Esophagus squamous epithelium (tissue), 5 donors: Measurements from ENCODE around the gene C6orf163. TPM values are rescaled to one million over a fixed set of nuclear protein-coding genes. Genes with fewer than 3 reads are reported as not detected.

Experiments used
- DNase-seq: peaks from one replicate; lab custom pipeline; 2025; lab: John Stamatoyannopoulos, UW
- H3K27ac ChIP-seq, 4 donors: fragments of 200-600 bp; sonication (generic); one replicate each; pipeline ENCODE4 v1.5.1; 2016 to 2019; ENCODE audit warnings: mild to moderate bottlenecking in 1 of 4
- H3K27me3 ChIP-seq, 4 donors: fragments of 200-600 bp; sonication (generic); 1 replicate in 3 of 4; 2 replicates in 1 of 4; pipeline versions ENCODE4 v1.5.1 to v1.6.0; 2017 to 2021; ENCODE audit warnings: antibody characterized with exemption in 1 of 4
- H3K36me3 ChIP-seq, 3 donors: fragments of 200-600 bp; sonication (generic); one replicate each; pipeline ENCODE4 v1.5.1; 2016 to 2019
- H3K4me1 ChIP-seq, 3 donors: fragments of 200-600 bp; sonication (generic); one replicate each; pipeline ENCODE4 v1.5.1; 2017 to 2019
- H3K4me3 ChIP-seq, 4 donors: fragments of 200-600 bp; sonication (generic); 1 replicate in 3 of 4; 2 replicates in 1 of 4; pipeline ENCODE4 v1.5.1; 2016 to 2019; ENCODE audit warnings: mild to moderate bottlenecking in 2 of 4, moderate library complexity in 1 of 4
- H3K9me3 ChIP-seq, 3 donors: fragments of 200-600 bp; sonication (generic); one replicate each; pipeline ENCODE4 v1.5.1; 2016 to 2019
- POLR2A ChIP-seq, 4 donors: fragments of 450-650 bp; IDR thresholded peaks; one replicate each; pipeline ENCODE4 v1.6.1; 2017; ENCODE audit warnings: antibody characterized with exemption in 4 of 4, mild to moderate bottlenecking in 4 of 4, moderate library complexity in 3 of 4
- WGBS, 2 donors: methylation state at CpG; one replicate each; pipeline ENCODE4 v1.1.5; 2018; 5-methylcytosine and 5-hydroxymethylcytosine counted together
- intact Hi-C: fragments of 100-400 bp; cut with DNase I; formaldehyde crosslinking; loops from one replicate; pipeline ENCODE4 v1.15.0; 2022
- total RNA-seq, 4 donors: library from RNA; depleted of rRNA; stranded (reverse); fragments of >200 nt; gene quantifications; one replicate each; pipeline ENCODE4 v1.1.0, GENCODE V29; 2016
- TF ChIP-seq, protein P1 (sequence below), 6 experiments: fragments of 450-650 bp in 4 of 6; fragments of 200-600 bp in 2 of 6; sonication (generic) in 2 of 6; IDR thresholded peaks; one replicate each; pipeline ENCODE4 v1.5.1; 2016 to 2019; ENCODE audit warnings: antibody characterized with exemption in 6 of 6, mild to moderate bottlenecking in 4 of 6, moderate library complexity in 4 of 6
- donor health status: DM: yes; HTN: yes; CAD: no.

Gene C6orf163
- total RNA-seq, 4 donors from 2014 or later = 0.35 to 3.1 (median 1.2) TPM

DNA sequence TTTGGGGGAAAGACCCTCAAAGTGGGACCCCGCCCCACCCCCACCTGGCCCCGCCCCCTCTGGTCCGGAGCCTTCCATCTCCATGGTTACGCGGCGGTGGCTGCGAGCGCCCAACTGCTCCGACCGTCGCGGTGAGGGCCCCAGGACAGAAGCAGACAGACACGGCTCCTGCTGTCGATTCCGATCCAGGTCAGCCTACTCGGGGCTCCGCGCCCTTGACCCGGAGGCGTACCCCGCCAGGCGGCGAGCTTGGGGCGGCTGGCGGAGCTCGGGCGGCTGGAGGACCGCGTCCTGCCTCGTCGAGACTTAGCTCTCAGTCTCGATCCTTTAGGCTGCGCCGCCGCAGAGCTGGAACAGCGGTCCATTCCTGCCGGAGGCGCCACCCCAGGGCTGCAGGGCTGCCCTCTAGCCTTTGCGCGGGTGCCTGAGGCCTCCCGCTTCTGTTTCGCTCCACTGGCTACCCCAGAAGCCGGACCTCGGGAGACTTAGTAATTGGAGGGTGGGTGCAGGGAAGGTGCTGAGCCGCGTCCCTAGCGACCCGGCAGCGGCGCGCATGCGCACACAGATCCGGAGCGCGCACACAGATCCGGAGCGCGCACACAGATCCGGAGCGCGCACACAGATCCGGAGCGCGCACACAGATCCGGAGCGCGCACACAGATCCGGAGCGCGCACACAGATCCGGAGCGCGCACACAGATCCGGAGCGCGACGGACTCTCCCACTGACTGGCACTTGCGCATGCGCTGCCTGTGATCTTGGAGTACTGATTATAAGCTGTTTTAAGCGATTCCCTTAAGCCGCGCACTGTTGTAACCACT is 63.5 kb downstream of the C6orf163 start, which contains the start of gene CFAP206:
CFAP206 (plus strand) TSS at position 72 of the 820 bp plus-strand sequence. CDS start 1,868 bp downstream, outside the sequence.
- peaks cover 0 to 13% (median 2%) of the 10 kb centered on the region in 3 donors for H3K4me1 ChIP-seq
- no peaks in the 10 kb centered on the region for H3K9me3 ChIP-seq
- H3K4me3 ChIP-seq = peak within 1 kb of the TSS; percentile 71 to 98 (median 82)
- peak; percentile 15 for DNase-seq
- peak within 1 kb of the TSS; percentile 77 to 90 (median 82) for H3K27ac ChIP-seq
- H3K36me3 ChIP-seq = no peaks in the 10 kb centered on the region
- 0 to 1% methylated on average over 12 to 20 of the region's 82 CpGs for WGBS, 2 donors
- no peaks in the 10 kb centered on the region for H3K27me3 ChIP-seq
- no peak for TF ChIP-seq POLR2A (IDR thresholded peaks at IDR 0.05)
- TF ChIP-seq, protein P1, sequence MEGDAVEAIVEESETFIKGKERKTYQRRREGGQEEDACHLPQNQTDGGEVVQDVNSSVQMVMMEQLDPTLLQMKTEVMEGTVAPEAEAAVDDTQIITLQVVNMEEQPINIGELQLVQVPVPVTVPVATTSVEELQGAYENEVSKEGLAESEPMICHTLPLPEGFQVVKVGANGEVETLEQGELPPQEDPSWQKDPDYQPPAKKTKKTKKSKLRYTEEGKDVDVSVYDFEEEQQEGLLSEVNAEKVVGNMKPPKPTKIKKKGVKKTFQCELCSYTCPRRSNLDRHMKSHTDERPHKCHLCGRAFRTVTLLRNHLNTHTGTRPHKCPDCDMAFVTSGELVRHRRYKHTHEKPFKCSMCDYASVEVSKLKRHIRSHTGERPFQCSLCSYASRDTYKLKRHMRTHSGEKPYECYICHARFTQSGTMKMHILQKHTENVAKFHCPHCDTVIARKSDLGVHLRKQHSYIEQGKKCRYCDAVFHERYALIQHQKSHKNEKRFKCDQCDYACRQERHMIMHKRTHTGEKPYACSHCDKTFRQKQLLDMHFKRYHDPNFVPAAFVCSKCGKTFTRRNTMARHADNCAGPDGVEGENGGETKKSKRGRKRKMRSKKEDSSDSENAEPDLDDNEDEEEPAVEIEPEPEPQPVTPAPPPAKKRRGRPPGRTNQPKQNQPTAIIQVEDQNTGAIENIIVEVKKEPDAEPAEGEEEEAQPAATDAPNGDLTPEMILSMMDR (IDR thresholded peaks at IDR 0.05) = peak in 1 of 6 experiments; percentile 23
- intact Hi-C loops = no loop called here

DNA sequence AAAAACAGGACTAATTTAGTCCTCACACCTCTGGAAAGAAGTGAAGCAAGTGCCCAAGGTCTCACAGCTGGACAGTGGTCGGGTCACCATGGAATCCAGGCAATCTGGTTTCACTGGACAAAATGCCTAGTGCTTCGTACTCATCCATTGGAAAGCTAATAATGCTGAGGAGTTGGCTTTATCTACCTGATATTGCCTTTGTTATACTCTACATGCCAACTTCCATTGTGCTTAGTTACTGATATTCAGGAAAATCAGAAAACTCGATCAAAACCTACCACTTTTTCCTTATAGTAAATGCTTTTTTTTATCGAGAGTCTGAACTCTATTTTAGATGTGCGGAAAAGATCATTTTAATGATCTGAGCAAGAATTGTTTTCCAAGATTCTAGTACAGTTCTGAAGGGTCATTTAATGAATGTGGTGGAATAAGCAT is 64.1 kb downstream of the C6orf163 start:
- no peak for TF ChIP-seq POLR2A (IDR thresholded peaks at IDR 0.05)
- TF ChIP-seq, protein P1 (IDR thresholded peaks at IDR 0.05) = no peak
- intact Hi-C loops = no loop called here
- peak overlapping the region; percentile 55 to 85 (median 82) for H3K27ac ChIP-seq
- no peaks in the 10 kb centered on the region for H3K36me3 ChIP-seq
- peak overlapping the region; percentile 71 to 98 (median 82) for H3K4me3 ChIP-seq
- H3K4me1 ChIP-seq = peaks cover 0 to 13% (median 2%) of the 10 kb centered on the region in 3 donors
- H3K9me3 ChIP-seq = no peaks in the 10 kb centered on the region
- H3K27me3 ChIP-seq = no peaks in the 10 kb centered on the region
- WGBS, 2 donors = 34 to 44% methylated on average over 5 of the region's 5 CpGs
- no peak for DNase-seq

Other genes with a start within 250 kb of the C6orf163 start
- not detected for gene CGA, start 249.7 kb upstream of the C6orf163 start, total RNA-seq
- gene ZNF292, start 189.2 kb upstream of the C6orf163 start, total RNA-seq = 10 to 100 TPM; 16.5 to 38.9 (median 17.3) TPM
- gene SMIM8, start 22.2 kb upstream of the C6orf163 start, total RNA-seq = 1 to 10 TPM; 2.3 to 6.3 (median 4.5) TPM
- not detected for gene GJB7, start 15.5 kb upstream of the C6orf163 start, total RNA-seq
- gene CFAP206, start 63.2 kb downstream of the C6orf163 start, total RNA-seq = under 1 TPM in 1 of 4 donors, not detected in 3; 0.26 TPM
- gene SLC35A1, start 128.2 kb downstream of the C6orf163 start, total RNA-seq = 10 to 100 TPM in 2 of 4 donors, 1 to 10 TPM in 2; 8.3 to 12.8 (median 10.9) TPM
- gene RARS2, start 245.2 kb downstream of the C6orf163 start, total RNA-seq = 10 to 100 TPM in 3 of 4 donors, 1 to 10 TPM in 1; 9.6 to 24.1 (median 21.9) TPM
- 10 to 100 TPM in 3 of 4 donors, 1 to 10 TPM in 1; 8.6 to 15.4 (median 12.7) TPM for gene ORC3, start 245.3 kb downstream of the C6orf163 start, total RNA-seq